GM12878 (cell line): ENCODE results near the gene XAGE1B. TPM values are rescaled to one million over a fixed set of nuclear protein-coding genes. Genes with fewer than 3 reads are reported as not detected.

Experiments used
- ATAC-seq: fragments of 200-7000 bp; cut with Tn5 transposase; 3 replicates; pipeline ENCODE4 v1.9.1; 2020; ENCODE audit warnings: mild to moderate bottlenecking, moderate library complexity
- BruUV-seq: library from RNA; stranded (reverse); fragments of 400-500 nt; replicated peaks from 2 replicates; lab custom pipeline; 2021; lab: Mats Ljungman, UMichigan
- CTCF ChIA-PET: fragments of 300-600 bp; sonication (Branson Sonifier 250); formaldehyde crosslinking; extraction: SDS; loops from one replicate; lab custom pipeline; 2021; ENCODE audit warnings: inconsistent platforms; lab: Yijun Ruan, JAX
- POLR2A ChIA-PET: fragments of 350-600 bp; formaldehyde crosslinking; extraction: SDS; loops from one replicate; lab custom pipeline; 2021; ENCODE audit warnings: inconsistent platforms; lab: Charles Lee
- RAD21 ChIA-PET: fragments of 300-600 bp; sonication (Branson Sonifier 250); formaldehyde crosslinking; loops from one replicate; lab custom pipeline; 2023; ENCODE audit warnings: antibody characterized with exemption; ENCODE audit not compliant: unreplicated experiment; lab: Charles Lee
- SMC1A ChIA-PET: fragments of 300-600 bp; sonication (Branson Sonifier 250); formaldehyde crosslinking; loops from one replicate; lab custom pipeline; 2023; ENCODE audit not compliant: unreplicated experiment, uncharacterized antibody; lab: Charles Lee
- DNase-seq: peaks from one replicate; pipeline ENCODE4 v3.0.0-alpha.2; 2011; ENCODE audit warnings: low read depth, low spot score
- FAIRE-seq: peaks from 3 replicates; lab custom pipeline; 2011; peaks lifted over from hg19 to GRCh38; lab: Jason Lieb, UNC
- H2AFZ ChIP-seq: 2 replicates; pipeline ENCODE4 v1.6.0; 2011; ENCODE audit warnings: low read depth, low read length, control low read depth; ENCODE audit not compliant: control insufficient read depth
- H3K27ac ChIP-seq: 2 replicates; pipeline ENCODE4 v1.5.1; 2011; ENCODE audit warnings: control low read depth; ENCODE audit not compliant: control insufficient read depth, insufficient read depth
- H3K27me3 ChIP-seq, 2 experiments: replicated peaks in 1 of 2; 2 replicates each; pipeline versions ENCODE4 v1.6.0 to v1.6.1; 2011; ENCODE audit warnings: low read length in 1 of 2; ENCODE audit not compliant: control insufficient read depth in 2 of 2, insufficient read depth in 2 of 2
- H3K36me3 ChIP-seq, 2 experiments: 2 replicates each; pipeline ENCODE4 v1.5.1; 2011; ENCODE audit warnings: low read length in 1 of 2; ENCODE audit not compliant: control insufficient read depth in 2 of 2, insufficient read depth in 2 of 2
- H3K4me1 ChIP-seq: 2 replicates; pipeline ENCODE4 v1.6.1; 2011; ENCODE audit warnings: mild to moderate bottlenecking, low read length, moderate library complexity, mixed read lengths; ENCODE audit not compliant: control insufficient read depth, insufficient read depth
- H3K4me2 ChIP-seq: 2 replicates; pipeline ENCODE4 v1.6.0; 2011; ENCODE audit warnings: control low read depth; ENCODE audit not compliant: control insufficient read depth, insufficient read depth
- H3K4me3 ChIP-seq: fragments of 200-600 bp; sonication (generic); 2 replicates; pipeline ENCODE4 v1.5.1; 2016
- H3K79me2 ChIP-seq: 2 replicates; pipeline ENCODE4 v1.6.0; 2011; ENCODE audit warnings: low read length; ENCODE audit not compliant: control insufficient read depth, insufficient read depth
- H3K9ac ChIP-seq: 2 replicates; pipeline ENCODE4 v1.8.0; 2011; ENCODE audit warnings: low read length, control low read depth, mixed read lengths; ENCODE audit not compliant: control insufficient read depth, insufficient read depth
- H3K9me3 ChIP-seq: replicated peaks from 3 replicates; pipeline ENCODE4 v1.5.1; 2011; ENCODE audit warnings: mild to moderate bottlenecking, low read length; ENCODE audit not compliant: control insufficient read depth, insufficient read depth
- H4K20me1 ChIP-seq: 2 replicates; pipeline ENCODE4 v1.6.0; 2011; ENCODE audit not compliant: control insufficient read depth, insufficient read depth
- BRCA1 ChIP-seq: IDR thresholded peaks from 2 replicates; pipeline ENCODE4 v1.6.1; 2011; ENCODE audit warnings: low read depth, low read length, improper control_type of control experiment
- E4F1 ChIP-seq: fragments of 450-650 bp; IDR thresholded peaks from 2 replicates; pipeline ENCODE4 v1.6.1; 2018; ENCODE audit warnings: borderline replicate concordance, mild to moderate bottlenecking; ENCODE audit not compliant: partially characterized antibody
- FOXK2 ChIP-seq: fragments of 450-650 bp; IDR thresholded peaks from 2 replicates; pipeline ENCODE4 v1.6.1; 2017; ENCODE audit warnings: mild to moderate bottlenecking, moderate library complexity
- MTA3 ChIP-seq: IDR thresholded peaks from 2 replicates; pipeline ENCODE4 v1.6.1; 2012; ENCODE audit warnings: low read length, inconsistent platforms, borderline replicate concordance
- NBN ChIP-seq: fragments of 450-650 bp; IDR thresholded peaks from 2 replicates; pipeline ENCODE4 v1.6.1; 2016
- NR2C1 ChIP-seq: fragments of 450-650 bp; IDR thresholded peaks from 2 replicates; pipeline ENCODE4 v1.6.1; 2017; ENCODE audit warnings: antibody characterized with exemption, mild to moderate bottlenecking, moderate library complexity
- NR2F1 ChIP-seq: fragments of 450-650 bp; conservative IDR thresholded peaks from 2 replicates; pipeline ENCODE4 v1.6.1; 2017; ENCODE audit warnings: mild to moderate bottlenecking
- PAX8 ChIP-seq: fragments of 450-650 bp; IDR thresholded peaks from 2 replicates; pipeline ENCODE4 v1.6.1; 2017; ENCODE audit warnings: mild to moderate bottlenecking, moderate library complexity
- POLR2AphosphoS2 ChIP-seq: IDR thresholded peaks from 2 replicates; pipeline ENCODE4 v1.6.1; 2011; ENCODE audit warnings: low read depth, mild to moderate bottlenecking, low read length, improper control_type of control experiment, moderate library complexity
- SIX5 ChIP-seq: IDR thresholded peaks from 2 replicates; pipeline ENCODE4 v1.6.1; 2011; ENCODE audit warnings: mild to moderate bottlenecking, low read depth, low read length, moderate library complexity; ENCODE audit not compliant: severe bottlenecking
- SMAD5 ChIP-seq: IDR thresholded peaks from 2 replicates; pipeline ENCODE4 v1.6.1; 2016; ENCODE audit warnings: antibody characterized with exemption, low read depth
- SREBF1 ChIP-seq: IDR thresholded peaks from 2 replicates; pipeline ENCODE4 v1.6.1; 2012; ENCODE audit warnings: mild to moderate bottlenecking, low read length
- SUZ12 ChIP-seq: fragments of 200-600 bp; sonication (generic); IDR thresholded peaks from one replicate; pipeline ENCODE4 v1.6.1; 2018; ENCODE audit warnings: antibody characterized with exemption, mild to moderate bottlenecking; ENCODE audit not compliant: unreplicated experiment
- YBX1 ChIP-seq: fragments of 450-650 bp; IDR thresholded peaks from 2 replicates; pipeline ENCODE4 v1.6.1; 2016; ENCODE audit warnings: antibody characterized with exemption
- WGBS: methylation state at CpG from one replicate; pipeline ENCODE4 v1.1.6; 2016; ENCODE audit warnings: low lambda C conversion rate; ENCODE audit not compliant: insufficient replicate concordance, insufficient coverage; ENCODE audit errors: missing lambda C conversion rate; 5-methylcytosine and 5-hydroxymethylcytosine counted together
- in situ Hi-C: fragments of 300-500 bp; cut with MboI; formaldehyde crosslinking; loops from 9 replicates; pipeline ENCODE4 v1.14.3; 2018; ENCODE audit warnings: mixed read lengths
- intact Hi-C: fragments of 100-400 bp; cut with micrococcal nuclease; formaldehyde crosslinking; loops from one replicate; pipeline ENCODE4 v1.14.2; 2022; ENCODE audit not compliant: unreplicated experiment
- polyA plus RNA-seq, 11 experiments: library from polyadenylated mRNA; depleted of rRNA in 4 of 11; unstranded in 6 of 11; stranded (reverse) in 5 of 11; fragments of >200 nt; fragmentation: Nextera tagmentation in 4 of 11; fragmentation: Illumina TruSeq in 1 of 11; extraction: Ambion mirVana in 4 of 11; extraction: Trizol in 1 of 11; gene quantifications; 1 replicate in 1 of 11; 2 replicates in 10 of 11; pipeline versions ENCODE4 v1.2.1 to v1.2.3, GENCODE V29; 2011 to 2016; ENCODE audit warnings: inconsistent platforms in 2 of 11, missing spikeins in 2 of 11, low read depth in 1 of 11
- total RNA-seq, 4 experiments: library from RNA; depleted of rRNA in 3 of 4; stranded (reverse); fragments of >200 nt in 3 of 4; fragmentation: Illumina TruSeq in 1 of 4; extraction: Trizol in 1 of 4; gene quantifications; 2 replicates each; pipeline versions ENCODE4 v1.2.1 to v1.2.3, GENCODE V29; 2013 to 2021
- TF ChIP-seq, protein P1 (sequence below): IDR thresholded peaks from 2 replicates; pipeline ENCODE4 v1.6.1; 2012; ENCODE audit warnings: low read depth, low read length, improper control_type of control experiment

XAGE1B gene
- total and polyA plus RNA-seq, 10 of the 15 experiments (the other 5 are each of a cell fraction or from before 2014, with no cell fraction given), result not detected

DNA sequence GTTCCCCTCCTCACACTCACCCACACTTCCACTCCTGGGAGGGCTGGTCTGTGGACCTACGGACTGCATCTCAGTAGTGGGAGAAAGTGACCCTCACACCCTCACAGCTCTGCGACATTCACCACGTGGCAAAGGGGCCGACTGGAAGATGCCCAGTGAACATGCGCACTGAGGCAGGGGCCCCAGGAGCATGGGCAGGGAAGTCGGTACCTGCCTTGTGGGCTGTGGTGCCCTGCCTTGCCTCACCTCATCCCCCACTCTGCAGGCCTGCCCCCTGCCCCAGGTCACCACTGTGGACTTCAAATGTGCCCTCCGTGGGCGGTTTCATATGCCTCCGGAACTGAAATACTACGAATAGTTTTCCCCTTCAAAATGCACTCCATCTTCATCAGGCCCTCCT, 46.2 kb upstream of the XAGE1B start (continued):
- TF ChIP-seq PAX8 (no peak), MTA3 (no peak), E4F1 (no peak), NR2C1 (no peak)
- TF ChIP-seq, all 136 proteins: peak for 0

- H3K4me1 ChIP-seq, result no peaks in the 10 kb centered on the region
- H3K79me2 ChIP-seq, result no peaks in the 10 kb centered on the region
- ChIA-PET SMC1A (no interaction called here), RAD21 (no interaction called here), POLR2A (no interaction called here), CTCF (no interaction called here)
- DNase-seq (no peak), ATAC-seq (no peak)
- H3K36me3 ChIP-seq, result no peaks in the 10 kb centered on the region
- in situ Hi-C loops, result no loop called here
- 56% methylated on average over 3 of the region's 3 CpGs for WGBS
- no TSS peak for BruUV-seq
- intact Hi-C loops, result no loop called here
- H3K27me3 ChIP-seq, result no peaks in the 10 kb centered on the region
- H3K9me3 ChIP-seq, result no peaks in the 10 kb centered on the region
- H2AFZ ChIP-seq, result no peak overlapping the region
- no peak overlapping the region for H3K4me2 ChIP-seq
- no peaks in the 10 kb centered on the region for H4K20me1 ChIP-seq
- TF ChIP-seq NBN (no peak), BRCA1 (no peak), SUZ12 (no peak), FOXK2 (no peak), SREBF1 (no peak), NR2F1 (no peak), SMAD5 (no peak), POLR2AphosphoS2 (no peak), SIX5 (no peak), YBX1 (no peak)
- TF ChIP-seq, protein P1, sequence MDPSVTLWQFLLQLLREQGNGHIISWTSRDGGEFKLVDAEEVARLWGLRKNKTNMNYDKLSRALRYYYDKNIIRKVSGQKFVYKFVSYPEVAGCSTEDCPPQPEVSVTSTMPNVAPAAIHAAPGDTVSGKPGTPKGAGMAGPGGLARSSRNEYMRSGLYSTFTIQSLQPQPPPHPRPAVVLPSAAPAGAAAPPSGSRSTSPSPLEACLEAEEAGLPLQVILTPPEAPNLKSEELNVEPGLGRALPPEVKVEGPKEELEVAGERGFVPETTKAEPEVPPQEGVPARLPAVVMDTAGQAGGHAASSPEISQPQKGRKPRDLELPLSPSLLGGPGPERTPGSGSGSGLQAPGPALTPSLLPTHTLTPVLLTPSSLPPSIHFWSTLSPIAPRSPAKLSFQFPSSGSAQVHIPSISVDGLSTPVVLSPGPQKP, result no peak
- TF ChIP-seq, all 136 proteins: peak for 0
- Histone ChIP-seq H3K4me3 (no peak overlapping the region), H3K9ac (no peak overlapping the region), H3K27ac (no peak overlapping the region)
- FAIRE-seq, result no peak
These were observed 41.3 kb upstream of the XAGE1B start for GRCh38 chrX:52558140-52558539.
